Activated CD8-positive, alpha-beta memory T cell treated with anti-CD3 and anti-CD28 coated beads, Interleukin-2, amount 50 U/mL, for 48 hours (primary cell): ENCODE data around the gene KCNK13.
A peak's percentile ranks its signal among the peaks of the same experiment; 100 is the strongest.
"Not testable (repeated sequence)": the region's sequence is repeated elsewhere in the genome, so short reads cannot be mapped to it uniquely, and the experiment has no call there.

Source experiments
- DNase-seq: peaks from one replicate; pipeline ENCODE4 v3.0.0-alpha.2; 2020

The KCNK13 gene

GRCh38 chr14:90061685-90062126, at the start of gene KCNK13:
TSS of gene KCNK13 (plus strand) at chr14:90061994. CDS start at chr14:90062206, 212 bp downstream.
- DNase-seq = peak; percentile 59

GRCh38 chr14:90017371-90017770, 44.4 kb upstream of the KCNK13 start:
- no peak for DNase-seq

GRCh38 chr14:90019824-90020523, 41.8 kb upstream of the KCNK13 start:
- no peak for DNase-seq

- DNase-seq = no peak
Measured at GRCh38 chr14:90023176-90023896, 38.5 kb upstream of the KCNK13 start.

GRCh38 chr14:90024910-90025309, 36.9 kb upstream of the KCNK13 start:
- DNase-seq = no peak

GRCh38 chr14:90026608-90027007, 35.2 kb upstream of the KCNK13 start:
- DNase-seq = not testable (repeated sequence)

- no peak for DNase-seq
Measured at GRCh38 chr14:90027842-90028241, 34.0 kb upstream of the KCNK13 start.

GRCh38 chr14:90034156-90034555, 27.6 kb upstream of the KCNK13 start:
- DNase-seq = no peak

GRCh38 chr14:90034835-90035525, 26.8 kb upstream of the KCNK13 start:
- DNase-seq = no peak

GRCh38 chr14:90039253-90040010, 22.4 kb upstream of the KCNK13 start:
- DNase-seq = no peak

GRCh38 chr14:90040411-90040810, 21.4 kb upstream of the KCNK13 start:
- DNase-seq = no peak

- no peak for DNase-seq
Measured at GRCh38 chr14:90042496-90043252, 19.1 kb upstream of the KCNK13 start.

- no peak for DNase-seq
Measured at GRCh38 chr14:90045616-90046015, 16.2 kb upstream of the KCNK13 start.

- DNase-seq = no peak
Measured at GRCh38 chr14:90049390-90049789, 12.4 kb upstream of the KCNK13 start.

GRCh38 chr14:90050271-90050670, 11.5 kb upstream of the KCNK13 start:
- no peak for DNase-seq

- DNase-seq = no peak
Measured at GRCh38 chr14:90053044-90053443, 8.8 kb upstream of the KCNK13 start.

- DNase-seq = no peak
Measured at GRCh38 chr14:90054803-90055202, 7.0 kb upstream of the KCNK13 start.

GRCh38 chr14:90056826-90057225, 5.0 kb upstream of the KCNK13 start:
- DNase-seq = no peak

- DNase-seq = no peak
Measured at GRCh38 chr14:90058876-90059458, 2.8 kb upstream of the KCNK13 start.

- peak; percentile 82 for DNase-seq
Measured at GRCh38 chr14:90060312-90060964, 1.4 kb upstream of the KCNK13 start.

GRCh38 chr14:90060965-90061684, 669 bp upstream of the KCNK13 start:
- peak; percentile 59 for DNase-seq
